ENCODE results near the gene CSNK1G1.

The CSNK1G1 gene

GRCh38 chr15:64163659-64164362 is 192.2 kb downstream of the CSNK1G1 start:
- no peak for TF ChIP-seq CTCF (IDR thresholded peaks at IDR 0.05; ENCODE audit: low read depth, low read length, missing control alignments)
- in situ Hi-C loops (cut with HindIII; ENCODE audit: low sequenced_read_pairs), result no loop called here
- no peak for DNase-seq (ENCODE audit: low read depth)
- peak overlapping the region; percentile 81 for H3K4me3 ChIP-seq (ENCODE audit: low read depth, low read length)

- in situ Hi-C loops (cut with HindIII; ENCODE audit: low sequenced_read_pairs), result no loop called here
- peak within 1 kb of the TSS; percentile 81 for H3K4me3 ChIP-seq (ENCODE audit: low read depth, low read length)
- peak; percentile 31 for TF ChIP-seq CTCF (IDR thresholded peaks at IDR 0.05; ENCODE audit: low read depth, low read length, missing control alignments)
- DNase-seq (ENCODE audit: low read depth), result peak; percentile 92
Observed at GRCh38 chr15:64162869-64163658, 192.9 kb downstream of the CSNK1G1 start, which contains the start of gene PPIB. Gene PPIB (minus strand): TSS chr15:64163022. CDS start chr15:64162986, 36 bp downstream.

GRCh38 chr15:64162478-64162868 is 193.5 kb downstream of the CSNK1G1 start:
- in situ Hi-C loops (cut with HindIII; ENCODE audit: low sequenced_read_pairs), result no loop called here
- DNase-seq (ENCODE audit: low read depth), result no peak
- TF ChIP-seq CTCF (IDR thresholded peaks at IDR 0.05; ENCODE audit: low read depth, low read length, missing control alignments), result no peak
- peak overlapping the region; percentile 81 for H3K4me3 ChIP-seq (ENCODE audit: low read depth, low read length)

GRCh38 chr15:64161688-64162477 is 194.1 kb downstream of the CSNK1G1 start:
- in situ Hi-C loops (cut with HindIII; ENCODE audit: low sequenced_read_pairs), result no loop called here
- TF ChIP-seq CTCF (IDR thresholded peaks at IDR 0.05; ENCODE audit: low read depth, low read length, missing control alignments), result no peak
- no peak for DNase-seq (ENCODE audit: low read depth)
- H3K4me3 ChIP-seq (ENCODE audit: low read depth, low read length), result peak overlapping the region; percentile 81

GRCh38 chr15:64158363-64159134 is 197.4 kb downstream of the CSNK1G1 start:
- DNase-seq (ENCODE audit: low read depth), result no peak
- no peak overlapping the region for H3K4me3 ChIP-seq (ENCODE audit: low read depth, low read length)
- in situ Hi-C loops (cut with HindIII; ENCODE audit: low sequenced_read_pairs), result no loop called here

More at GRCh38 chr15:64158363-64159134, 197.4 kb downstream of the CSNK1G1 start:
- no peak for TF ChIP-seq CTCF (IDR thresholded peaks at IDR 0.05; ENCODE audit: low read depth, low read length, missing control alignments)

Measured in astrocyte of the cerebellum (primary cell).